Measurements from ENCODE around the gene LCE3B.

LCE3B gene

GRCh38 chr1:152663098-152663497, 49.5 kb downstream of the LCE3B start, which contains the start of gene LCE2D:
TSS of gene LCE2D (plus strand) at chr1:152663380. CDS start at chr1:152664106, 726 bp downstream.
- no peak for DNase-seq

All from activated T-cell treated with anti-CD3 and anti-CD28 coated beads for 4 hours (primary cell).